HG02623 (cell line): ENCODE measurements around the gene COG7.
"Not testable (repeated sequence)": the region's sequence is repeated elsewhere in the genome, so short reads cannot be mapped to it uniquely, and the experiment has no call there.

Experiments used
- ATAC-seq: cut with Tn5 transposase; IDR thresholded peaks from one replicate; pipeline ENCODE4 v1.9.1; 2021; ENCODE audit warnings: moderate library complexity; ENCODE audit not compliant: unreplicated experiment

Gene COG7

DNA sequence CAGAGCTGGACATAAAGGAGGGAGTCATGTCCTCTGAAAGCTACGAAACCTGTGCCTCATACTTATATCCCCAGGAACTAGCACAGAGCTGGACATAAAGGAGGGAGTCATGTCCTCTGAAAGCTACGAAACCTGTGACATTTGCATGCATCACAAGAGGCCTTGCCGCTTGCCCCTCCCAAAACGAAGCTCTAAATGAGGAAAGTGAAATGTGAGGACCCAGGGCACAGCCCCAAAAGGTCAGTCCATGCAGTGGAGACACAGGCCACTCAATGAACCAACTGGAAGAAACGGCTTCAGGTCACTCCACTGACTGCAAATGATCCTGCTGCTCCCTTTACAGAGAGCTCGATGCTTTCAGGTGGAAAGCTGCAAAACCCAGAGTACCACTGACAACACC, 38.3 kb downstream of the COG7 start:
- ATAC-seq = no peak

DNA sequence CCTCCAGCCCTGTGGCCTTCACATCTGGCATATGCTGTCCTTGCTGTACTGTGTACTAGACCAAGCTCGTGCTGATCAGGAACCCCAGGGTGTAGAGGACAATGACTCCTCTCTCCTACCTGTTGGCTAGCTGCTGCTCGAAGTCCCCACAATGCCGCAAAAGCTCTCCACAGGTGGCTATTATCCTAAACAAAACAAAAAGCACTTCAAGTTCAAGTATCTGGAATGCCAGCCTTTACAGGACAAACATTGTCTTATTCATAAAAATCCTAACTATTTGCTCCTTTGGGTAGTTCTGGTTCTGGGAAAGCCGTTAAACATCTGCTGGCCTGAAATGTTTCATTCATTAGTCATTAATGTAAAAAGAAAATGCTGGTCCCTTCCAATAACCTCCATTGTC, 42.8 kb downstream of the COG7 start:
- ATAC-seq = no peak

DNA sequence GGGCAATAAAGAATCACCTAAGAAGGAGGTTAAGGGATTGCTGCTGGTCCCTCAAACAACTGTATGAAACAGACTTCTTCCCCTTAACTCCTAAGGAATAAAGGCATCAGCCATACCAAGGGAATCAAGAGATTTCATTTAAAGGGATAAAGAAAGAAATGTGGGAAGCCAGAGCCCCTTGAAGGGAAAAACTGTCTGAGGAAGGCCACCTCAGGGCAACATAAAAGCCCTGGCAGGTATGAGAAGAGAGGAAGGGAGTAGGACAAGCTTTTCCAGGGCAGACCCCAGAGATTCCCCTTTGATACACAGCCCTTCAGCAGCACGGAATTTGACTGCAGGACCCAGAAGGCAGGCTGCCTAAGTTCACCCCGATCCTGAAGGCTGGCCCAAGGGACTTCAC, 43.5 kb downstream of the COG7 start:
- ATAC-seq = no peak

DNA sequence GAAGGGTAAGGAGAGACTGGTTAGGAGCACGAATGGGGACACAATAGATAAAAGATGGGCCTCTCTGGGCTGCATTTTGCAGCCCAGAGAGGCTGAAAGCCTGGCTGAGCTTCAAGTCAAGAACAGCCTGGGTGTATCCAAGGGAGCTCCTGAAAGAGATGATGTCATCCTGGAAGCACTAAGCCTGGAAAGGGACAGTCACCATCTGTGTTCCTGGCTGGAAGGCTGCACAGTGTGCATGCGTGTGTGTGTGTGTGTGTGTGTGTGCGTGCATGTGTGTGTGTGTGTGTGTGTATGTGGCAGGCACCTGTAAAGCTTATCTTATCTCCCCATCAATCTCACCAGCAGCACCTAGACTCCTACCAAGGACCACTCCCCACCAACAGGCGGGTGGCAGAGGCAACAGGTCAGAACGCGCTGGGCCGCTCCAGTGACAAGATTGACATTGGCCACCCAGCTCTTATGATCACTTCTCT, 44.1 kb downstream of the COG7 start:
- no peak for ATAC-seq

DNA sequence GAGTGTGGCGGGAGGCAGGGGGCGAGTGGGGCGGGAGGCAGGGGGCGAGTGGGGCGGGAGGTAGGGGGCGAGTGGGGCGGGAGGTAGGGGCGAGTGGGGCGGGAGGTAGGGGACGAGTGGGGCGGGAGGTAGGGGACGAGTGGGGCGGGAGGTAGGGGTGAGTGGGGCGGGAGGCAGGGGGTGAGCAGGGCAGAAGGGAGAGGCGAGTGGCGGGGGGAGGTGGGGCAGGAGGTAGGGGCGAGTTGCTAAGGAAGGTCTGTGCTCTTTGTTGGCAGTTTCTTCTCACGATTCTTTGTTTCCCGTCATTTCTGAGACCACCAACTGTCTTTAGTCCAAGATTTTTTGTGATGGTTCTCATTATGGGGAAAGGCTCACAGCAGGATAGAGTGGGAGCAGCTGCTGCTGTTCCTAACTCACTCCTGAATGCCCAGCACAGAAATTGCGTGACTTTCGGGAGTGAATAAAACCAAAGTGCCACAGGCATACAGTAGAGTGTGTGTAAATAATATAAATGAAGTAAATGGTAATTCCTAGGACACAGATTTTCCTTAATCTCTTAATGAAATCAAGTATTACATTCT, 44.7 kb downstream of the COG7 start:
- no peak for ATAC-seq

DNA sequence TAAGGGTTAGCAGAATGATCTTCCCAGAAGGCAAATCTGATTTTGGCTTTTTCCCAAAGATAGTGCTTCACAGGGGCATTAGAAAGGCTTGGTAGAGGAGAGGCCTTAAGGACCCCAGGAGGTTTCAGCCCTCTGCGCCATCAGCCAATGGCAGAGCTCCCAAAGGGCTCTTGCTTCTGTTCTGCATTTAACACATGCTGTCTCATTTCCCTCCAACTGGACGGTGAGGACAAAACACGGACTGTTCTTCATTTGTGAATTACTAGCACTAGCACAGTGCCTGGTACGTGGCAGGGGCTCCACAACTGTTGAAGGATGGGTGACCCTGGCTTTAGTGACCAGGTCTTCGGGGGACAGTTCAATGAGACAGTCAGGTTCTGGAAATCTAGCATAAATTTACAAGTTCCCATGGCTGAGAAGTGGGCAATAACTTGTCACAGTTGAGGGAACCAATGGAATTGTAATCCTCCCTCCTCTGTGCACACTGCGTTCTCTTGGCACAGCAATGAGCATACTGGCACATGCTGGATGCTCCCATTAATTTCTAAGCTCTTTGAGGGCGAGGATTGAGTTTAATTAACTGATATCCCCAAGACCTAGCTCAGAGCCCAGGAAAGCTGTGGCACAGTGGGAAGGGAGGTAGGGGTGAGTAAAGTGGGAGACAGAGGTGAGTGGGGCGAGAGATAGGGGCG, 45.4 kb downstream of the COG7 start:
- no peak for ATAC-seq

DNA sequence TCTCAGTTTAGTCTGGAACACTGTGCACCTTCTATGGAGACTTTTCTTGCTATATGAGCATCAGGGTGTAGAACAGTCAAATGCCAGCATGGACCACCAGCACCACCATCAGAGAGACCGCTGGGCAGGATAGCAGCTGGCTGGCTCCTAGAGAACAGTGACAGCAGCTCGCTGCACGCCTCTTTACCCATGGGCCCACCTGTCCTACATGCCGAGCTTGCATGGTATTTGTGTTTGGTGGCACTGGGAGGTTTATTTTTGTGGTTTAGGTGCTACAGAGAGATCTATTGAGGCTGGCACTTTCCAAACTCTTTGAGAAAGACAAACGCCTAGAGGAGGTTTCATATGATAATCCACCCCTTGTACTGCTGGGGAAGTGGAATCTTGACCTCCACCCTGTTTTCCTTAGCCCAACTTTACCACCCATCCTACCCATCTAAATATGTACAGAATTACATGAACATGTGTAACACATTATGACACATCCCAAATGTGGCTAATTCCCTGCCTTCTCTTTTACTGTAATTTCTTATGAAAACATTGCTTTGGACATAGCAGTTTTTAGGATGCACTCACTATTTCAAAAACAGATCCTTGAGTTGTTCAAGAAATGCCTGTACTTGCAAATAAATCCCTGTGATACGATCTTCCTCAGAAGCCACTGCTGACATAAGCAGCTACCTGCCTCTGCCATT, 46.3 kb downstream of the COG7 start:
- no peak for ATAC-seq

DNA sequence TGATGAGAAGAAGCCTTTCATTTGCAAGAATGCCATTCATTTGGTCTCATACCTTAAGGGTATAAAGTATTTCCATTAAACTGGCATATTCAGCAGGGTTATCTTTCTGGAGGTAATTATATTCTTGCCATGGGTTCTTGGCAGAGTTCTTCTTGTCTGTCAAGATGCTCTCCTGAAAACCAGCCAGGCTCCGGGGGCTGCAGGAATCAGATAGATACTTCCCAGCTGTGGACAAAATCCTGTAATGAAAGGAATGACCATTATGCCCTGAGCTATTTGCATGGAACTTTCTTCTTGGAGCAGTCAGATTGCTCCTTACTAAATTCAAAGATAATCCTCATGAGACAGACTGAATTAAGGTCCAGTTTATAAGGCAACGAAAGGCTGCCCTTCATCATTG, 47.0 kb downstream of the COG7 start:
- no peak for ATAC-seq

DNA sequence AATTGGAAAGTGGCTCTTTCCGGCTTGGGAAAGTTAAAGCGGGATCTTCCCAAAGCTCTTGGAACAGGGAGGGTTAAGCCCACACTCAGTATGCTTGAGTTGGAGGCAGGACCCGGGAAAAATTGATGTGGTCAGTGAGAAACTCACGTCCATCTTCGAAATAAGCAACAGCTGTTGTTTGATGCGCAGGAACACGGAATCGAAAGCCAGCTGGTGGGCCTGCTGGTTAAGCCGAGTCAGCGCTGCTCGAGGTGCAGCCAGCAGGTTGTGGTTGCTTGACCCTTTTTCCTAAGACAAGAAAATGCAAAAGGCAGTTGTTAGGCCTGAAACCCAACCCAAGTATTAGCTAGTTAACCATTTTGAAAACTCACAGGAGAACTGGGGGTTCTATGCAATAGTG, 49.4 kb downstream of the COG7 start:
- no peak for ATAC-seq

DNA sequence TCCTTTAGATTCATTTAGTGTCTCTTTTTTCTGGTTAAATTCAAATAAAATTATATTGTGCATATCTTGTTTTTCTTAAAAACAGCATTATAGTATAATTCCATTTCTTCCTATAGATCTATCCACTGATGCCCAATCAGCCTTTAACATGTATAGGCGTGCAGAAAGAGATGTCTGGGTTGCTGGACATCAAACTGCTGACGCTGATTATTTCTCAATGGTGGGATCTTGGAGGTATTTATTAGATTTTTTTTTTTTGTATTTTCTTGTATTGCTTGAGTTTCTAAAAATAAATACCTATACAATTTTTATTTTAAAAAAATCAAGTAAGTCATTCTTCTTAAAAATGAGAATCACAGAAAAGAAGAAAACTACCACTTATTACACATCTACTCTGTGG, 50.9 kb downstream of the COG7 start:
- no peak for ATAC-seq

DNA sequence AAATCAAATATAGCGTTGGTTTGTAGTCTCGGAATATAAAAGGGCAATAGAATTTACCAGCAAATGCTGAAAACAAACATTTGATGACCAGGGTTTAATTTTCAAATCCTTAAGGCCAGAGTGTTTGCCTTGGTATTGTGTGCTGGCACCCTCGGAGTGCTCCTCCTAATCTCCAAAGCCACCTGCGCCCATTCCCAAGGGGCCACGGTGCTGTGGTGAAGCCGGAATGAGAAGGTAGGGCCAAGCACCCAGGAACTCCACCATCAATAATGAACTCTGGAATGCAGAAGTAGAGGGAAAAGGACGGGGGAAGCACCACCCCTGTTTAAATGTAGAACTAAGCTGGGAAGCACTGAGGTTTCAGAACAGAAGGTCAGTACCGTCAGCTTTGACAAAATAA, 51.9 kb downstream of the COG7 start:
- no peak for ATAC-seq

DNA sequence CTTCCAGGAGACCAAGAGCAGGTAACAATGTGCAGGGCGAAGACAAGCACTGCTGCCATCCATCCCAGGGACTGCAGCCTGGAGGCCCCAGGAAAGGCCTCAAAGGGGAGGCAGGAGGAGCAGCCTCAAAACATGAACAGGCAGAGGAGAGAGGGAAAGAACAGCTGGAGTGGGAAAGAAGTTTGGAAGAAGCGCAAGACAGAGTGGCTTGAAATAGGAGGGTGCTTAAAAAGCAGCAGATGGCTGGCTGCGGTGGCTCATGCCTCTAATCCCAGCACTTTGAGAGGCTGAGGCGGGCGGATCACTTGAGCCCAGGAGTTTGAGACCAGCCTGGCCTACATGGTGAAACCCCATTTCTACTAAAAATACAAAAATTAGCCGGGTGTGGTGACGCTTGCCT, 52.5 kb downstream of the COG7 start:
- not testable (repeated sequence) for ATAC-seq

DNA sequence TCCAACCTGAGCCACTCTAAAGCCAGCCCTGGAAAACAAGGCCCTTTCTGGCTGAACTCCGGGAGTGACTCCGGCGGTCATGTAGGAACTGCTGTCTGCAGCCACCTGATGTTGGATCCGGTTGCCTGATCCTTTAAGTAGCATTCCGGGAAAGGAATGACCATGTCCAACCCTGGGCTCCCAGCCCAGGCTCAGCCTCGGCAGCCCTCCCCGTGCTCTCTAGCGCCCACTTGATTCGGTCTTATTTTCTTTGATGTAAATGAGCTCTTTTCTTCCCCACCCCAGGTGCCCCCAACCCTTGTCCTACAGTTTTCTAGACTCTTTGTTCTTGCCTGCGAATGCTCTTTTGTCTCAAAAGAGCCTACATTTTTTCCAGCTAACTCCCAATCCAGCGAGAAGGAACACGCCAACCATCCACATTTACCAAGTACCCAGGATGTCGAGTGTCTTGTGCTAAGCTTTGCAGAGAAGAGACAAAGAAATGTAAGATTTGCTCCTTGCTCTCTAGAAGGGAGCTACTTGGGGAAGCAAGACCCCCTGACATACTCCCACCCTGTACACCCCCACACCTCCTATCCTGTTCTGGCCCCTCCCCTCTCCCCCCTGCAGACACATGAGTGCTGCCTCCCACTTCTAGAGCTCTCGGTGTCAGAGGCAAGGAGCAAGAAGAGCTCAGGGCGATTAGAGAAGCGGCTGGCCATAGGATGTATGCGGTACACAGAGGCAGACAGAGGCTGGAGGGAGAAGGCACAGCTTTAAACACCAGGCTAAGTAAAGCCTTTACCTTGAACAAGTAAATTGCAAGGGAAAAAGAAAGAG, 53.8 kb downstream of the COG7 start:
- ATAC-seq = no peak

DNA sequence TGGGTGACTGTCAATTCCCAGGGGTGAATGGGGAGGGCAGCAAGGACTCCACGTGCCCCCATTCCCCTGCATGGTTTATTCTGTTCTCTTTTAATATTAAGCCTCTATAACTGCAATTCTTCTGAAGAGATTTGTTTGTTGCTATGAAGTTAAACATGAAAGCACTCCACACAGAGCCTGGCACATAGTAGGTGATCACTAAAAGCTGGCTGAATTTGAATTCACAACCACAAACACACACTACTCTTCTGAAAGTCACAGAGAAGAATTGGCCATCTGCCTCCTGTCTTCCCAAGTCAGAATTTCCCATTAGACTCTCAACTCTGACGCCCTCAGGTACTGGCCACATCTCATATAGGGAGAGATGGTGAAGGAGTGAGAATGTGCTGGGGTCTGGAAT, 55.5 kb downstream of the COG7 start:
- ATAC-seq = no peak

DNA sequence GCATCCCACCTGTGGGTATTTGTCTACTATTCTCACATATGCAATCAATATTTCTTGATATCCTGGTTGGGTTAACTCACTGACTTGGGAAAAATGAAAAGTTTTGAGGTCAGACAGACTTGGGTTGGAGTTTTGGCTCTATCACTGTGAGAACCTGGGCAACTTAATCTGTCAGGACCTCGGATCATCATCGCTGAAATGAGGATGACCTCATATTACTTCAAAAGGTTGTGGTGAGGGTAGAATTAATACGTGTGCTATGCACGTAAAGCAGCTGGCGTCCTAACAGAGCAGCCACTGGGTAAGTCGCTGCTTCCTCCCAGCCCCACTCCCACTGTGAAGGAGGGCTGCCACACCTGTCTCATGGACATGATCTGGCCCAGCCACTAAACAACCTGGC, 57.3 kb downstream of the COG7 start:
- ATAC-seq = no peak

DNA sequence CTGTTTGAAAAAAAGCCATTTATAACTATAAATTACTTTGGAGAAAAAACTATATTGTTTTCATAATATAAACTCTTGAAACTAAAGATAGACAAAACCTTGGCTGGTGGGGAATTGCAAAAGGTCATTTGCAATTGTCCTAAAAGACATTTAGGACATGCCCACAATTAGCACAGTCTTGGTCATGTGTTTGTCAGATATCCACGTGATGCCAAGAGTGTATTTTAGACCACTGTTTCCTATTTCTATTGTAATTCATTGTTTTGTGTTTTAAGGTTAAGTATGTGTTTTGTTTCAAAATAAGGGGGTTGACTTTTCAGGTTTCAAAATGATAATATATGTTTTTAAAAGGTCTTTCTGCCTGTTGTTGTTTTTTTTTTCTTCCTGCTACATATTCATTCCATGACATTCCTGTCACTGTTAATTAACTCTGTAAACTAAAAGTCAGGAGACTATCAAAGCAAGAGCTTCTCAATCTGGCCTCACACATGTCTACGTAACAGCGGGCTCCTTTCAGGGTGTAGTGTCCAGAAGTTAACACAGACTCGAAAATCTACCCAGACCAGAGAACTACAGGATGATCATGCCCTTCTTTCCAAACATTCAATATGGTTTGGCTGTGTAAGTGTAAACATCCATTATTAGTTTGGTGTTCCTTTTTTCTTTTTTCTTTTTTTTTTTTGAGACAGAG, 58.7 kb downstream of the COG7 start:
- no peak for ATAC-seq

DNA sequence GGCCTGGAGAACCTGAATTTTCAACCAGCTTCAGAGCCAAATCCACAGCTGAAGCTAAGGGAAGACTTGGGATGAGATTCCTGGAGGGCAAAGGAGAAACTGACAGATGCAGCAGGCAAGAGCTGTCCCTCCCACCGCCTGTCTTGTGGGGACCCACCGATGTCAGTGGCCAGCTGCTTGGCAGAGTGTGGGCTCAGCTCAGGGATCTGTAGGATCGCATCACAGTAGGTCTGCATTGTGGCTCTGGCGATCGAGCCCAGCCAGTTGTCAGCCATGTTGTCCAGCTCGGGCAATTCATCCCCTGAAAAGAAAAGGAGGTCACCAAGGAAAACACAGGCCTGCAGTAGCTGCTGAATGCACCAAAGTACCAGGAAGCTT, 60.8 kb downstream of the COG7 start:
- ATAC-seq = no peak

DNA sequence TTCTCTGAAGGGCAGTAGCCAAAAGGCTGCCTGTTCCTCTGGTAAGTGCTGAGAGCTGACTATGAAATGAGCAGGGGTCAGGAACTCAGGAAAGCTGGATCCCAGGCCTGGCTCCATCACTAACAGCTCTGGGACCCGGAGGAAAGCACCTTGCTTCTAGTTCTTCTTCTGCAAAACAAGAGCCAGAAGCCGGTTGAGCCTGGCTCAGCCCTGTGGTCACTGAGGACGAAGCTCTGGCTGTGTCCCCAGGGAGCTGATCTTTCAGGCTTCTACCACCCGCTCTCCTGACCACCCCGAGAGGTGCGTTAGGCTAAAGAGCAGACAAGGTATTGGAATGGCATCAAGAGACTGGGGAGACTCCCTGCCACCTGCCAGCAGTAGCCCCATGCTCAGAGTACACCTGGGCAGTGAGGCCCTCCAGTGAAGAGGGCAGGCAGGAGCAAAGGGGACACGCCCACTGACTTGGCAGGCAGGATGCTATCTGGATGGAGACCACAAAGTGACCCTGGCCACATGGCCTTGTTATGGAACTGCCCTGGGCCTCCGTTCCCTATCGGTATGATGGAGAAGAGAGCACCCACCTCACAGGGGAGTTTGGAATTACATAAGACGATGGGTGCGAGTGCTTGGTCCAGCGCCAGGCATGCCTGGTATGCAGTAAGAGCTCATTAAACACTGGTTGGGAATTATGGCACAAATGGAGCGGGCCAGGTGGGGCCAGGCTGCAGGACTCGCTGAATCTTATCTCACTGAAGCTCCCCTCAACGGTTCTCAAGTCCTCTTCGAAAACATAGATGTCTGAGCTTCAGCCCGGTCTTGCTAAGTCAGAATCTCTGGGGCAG, 61.4 kb downstream of the COG7 start:
- ATAC-seq = no peak

DNA sequence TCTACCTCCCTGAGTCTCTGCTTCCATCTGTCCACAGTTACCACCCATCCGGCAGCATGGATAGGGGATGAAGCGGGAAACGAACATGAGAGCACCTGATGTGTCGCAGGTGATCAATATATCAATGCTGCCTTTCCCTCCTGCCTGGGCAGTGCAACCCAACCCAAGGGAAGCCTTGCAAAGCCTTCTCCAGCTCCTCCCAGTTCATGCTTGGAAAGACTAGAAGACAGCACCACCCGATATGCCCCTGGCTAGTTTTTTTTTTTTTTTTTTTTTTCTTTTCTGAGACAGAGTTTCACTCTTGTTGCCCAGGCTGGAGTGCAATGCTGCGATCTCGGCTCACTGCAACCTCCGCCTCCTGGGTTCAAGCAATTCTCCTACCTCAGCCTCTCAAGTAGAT, 63.1 kb downstream of the COG7 start:
- ATAC-seq = not testable (repeated sequence)

DNA sequence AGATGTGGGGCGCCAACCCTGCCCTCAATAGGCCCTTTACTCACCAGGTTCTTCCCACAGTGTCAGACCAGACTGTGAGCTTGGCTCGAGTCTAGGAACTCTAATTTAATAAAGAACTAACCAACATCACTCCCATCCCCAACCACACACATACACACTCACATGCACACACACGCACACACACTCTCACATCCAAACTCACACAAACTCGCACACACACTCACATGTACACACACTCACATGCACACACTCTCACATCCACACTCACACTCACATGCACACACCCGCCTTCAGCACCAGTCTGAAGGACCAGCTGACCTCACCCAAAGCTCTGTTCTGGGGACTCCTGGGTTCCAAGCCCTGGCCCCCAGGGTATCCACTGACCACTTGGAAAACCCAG, 63.8 kb downstream of the COG7 start:
- ATAC-seq = no peak
